ENCODE measurements around the gene VTN. TPM values are rescaled to one million over a fixed set of nuclear protein-coding genes. Genes with fewer than 3 reads are reported as not detected.

Gene VTN
- total and polyA plus RNA-seq, 2 experiments from 2014 or later = 4.3 to 5.6 TPM

GRCh38 chr17:28407974-28408306 lies 37.8 kb upstream of the VTN start:
- no peaks in the 10 kb centered on the region for H3K27me3 ChIP-seq
- H3K4me3 ChIP-seq = no peak overlapping the region
- H3K27ac ChIP-seq = no peak overlapping the region
- TF ChIP-seq CTCF (IDR thresholded peaks at IDR 0.05; ENCODE audit: low read depth, low read length) = no peak
- no peak for DNase-seq (ENCODE audit: low read depth in 1 of 2, low spot score in 1 of 2)
- no peaks in the 10 kb centered on the region for H3K9me3 ChIP-seq (ENCODE audit: low read depth)
- no peaks in the 10 kb centered on the region for H3K36me3 ChIP-seq
- H3K4me1 ChIP-seq (ENCODE audit: low read depth) = no peaks in the 10 kb centered on the region

- H3K4me1 ChIP-seq (ENCODE audit: low read depth) = no peaks in the 10 kb centered on the region
- TF ChIP-seq CTCF (IDR thresholded peaks at IDR 0.05; ENCODE audit: low read depth, low read length) = no peak
These were observed 37.2 kb upstream of the VTN start for GRCh38 chr17:28407130-28407973.

GRCh38 chr17:28406473-28406814 lies 36.3 kb upstream of the VTN start:
- peak overlapping the region; percentile 46 for H3K4me3 ChIP-seq
- H3K4me1 ChIP-seq (ENCODE audit: low read depth) = no peaks in the 10 kb centered on the region
- no peaks in the 10 kb centered on the region for H3K27me3 ChIP-seq
- DNase-seq (ENCODE audit: low read depth in 1 of 2, low spot score in 1 of 2) = no peak
- H3K9me3 ChIP-seq (ENCODE audit: low read depth) = no peaks in the 10 kb centered on the region
- H3K36me3 ChIP-seq = no peaks in the 10 kb centered on the region
- TF ChIP-seq CTCF (IDR thresholded peaks at IDR 0.05; ENCODE audit: low read depth, low read length) = no peak
- no peak overlapping the region for H3K27ac ChIP-seq

More at GRCh38 chr17:28407130-28407973, 37.2 kb upstream of the VTN start:
- Histone ChIP-seq H3K9me3 (ENCODE audit: low read depth) (no peaks in the 10 kb centered on the region), H3K27me3 (no peaks in the 10 kb centered on the region), H3K36me3 (no peaks in the 10 kb centered on the region), H3K4me3 (no peak overlapping the region), H3K27ac (no peak overlapping the region)
- peak in 1 of 2 donors; percentile 14 for DNase-seq (ENCODE audit: low read depth in 1 of 2, low spot score in 1 of 2)

- Histone ChIP-seq H3K4me3 (peak within 1 kb of the TSS; percentile 46), H3K27me3 (no peaks in the 10 kb centered on the region), H3K9me3 (ENCODE audit: low read depth) (no peaks in the 10 kb centered on the region), H3K4me1 (ENCODE audit: low read depth) (no peaks in the 10 kb centered on the region), H3K27ac (no peak within 1 kb of the TSS), H3K36me3 (no peaks in the 10 kb centered on the region)
- peak; percentile 37 to 67 for DNase-seq (ENCODE audit: low read depth in 1 of 2, low spot score in 1 of 2)
- TF ChIP-seq CTCF (IDR thresholded peaks at IDR 0.05; ENCODE audit: low read depth, low read length) = no peak
These were observed 35.7 kb upstream of the VTN start, which contains the start of gene SLC46A1 for GRCh38 chr17:28405632-28406472. SLC46A1 (minus strand) TSS chr17:28406212; CDS start chr17:28406114, 98 bp downstream.

- H3K9me3 ChIP-seq (ENCODE audit: low read depth) = no peaks in the 10 kb centered on the region
- H3K27ac ChIP-seq = no peak overlapping the region
- DNase-seq (ENCODE audit: low read depth in 1 of 2, low spot score in 1 of 2) = no peak
- peak overlapping the region; percentile 46 for H3K4me3 ChIP-seq
- TF ChIP-seq CTCF (IDR thresholded peaks at IDR 0.05; ENCODE audit: low read depth, low read length) = no peak
- H3K27me3 ChIP-seq = no peaks in the 10 kb centered on the region
- no peaks in the 10 kb centered on the region for H3K36me3 ChIP-seq
- no peaks in the 10 kb centered on the region for H3K4me1 ChIP-seq (ENCODE audit: low read depth)
These were observed 34.9 kb upstream of the VTN start for GRCh38 chr17:28404812-28405570.
